WTC11 (cell line): ENCODE results near the gene PMFBP1. TPM values are rescaled to one million over a fixed set of nuclear protein-coding genes. Genes with fewer than 3 reads are reported as not detected.

Experiments used
- ATAC-seq: fragments of 200-7000 bp; cut with Tn5 transposase; 2 replicates; pipeline ENCODE4 v1.10.0; 2021; ENCODE audit warnings: mild to moderate bottlenecking, moderate library complexity
- CTCF ChIA-PET: fragments of 300-600 bp; sonication (Branson Sonifier 250); formaldehyde crosslinking; loops from one replicate; lab custom pipeline; 2021; ENCODE audit warnings: antibody characterized with exemption; lab: Charles Lee
- POLR2A ChIA-PET: fragments of 350-600 bp; sonication (Branson Sonifier 250); formaldehyde crosslinking; loops from one replicate; lab custom pipeline; 2021; ENCODE audit warnings: antibody characterized with exemption; lab: Charles Lee
- DNase-seq: peaks from one replicate; pipeline ENCODE4 v3.0.0; 2021; ENCODE audit warnings: low spot score
- H3K27ac Mint-ChIP-seq: 2 replicates; pipeline ENCODE4 v1.8.0; 2021; ENCODE audit warnings: mixed read lengths
- H3K27me3 Mint-ChIP-seq: 2 replicates; pipeline ENCODE4 v1.8.0; 2021; ENCODE audit warnings: low read depth, mild to moderate bottlenecking, moderate library complexity, mixed read lengths
- H3K36me3 Mint-ChIP-seq: 2 replicates; pipeline ENCODE4 v1.8.0; 2021; ENCODE audit warnings: mixed read lengths
- H3K4me1 Mint-ChIP-seq: 2 replicates; pipeline ENCODE4 v1.8.0; 2022; ENCODE audit warnings: mixed read lengths
- H3K4me3 Mint-ChIP-seq: 2 replicates; pipeline ENCODE4 v1.8.0; 2021; ENCODE audit warnings: mild to moderate bottlenecking, moderate library complexity, mixed read lengths
- H3K9me3 Mint-ChIP-seq: 2 replicates; pipeline ENCODE4 v1.8.0; 2021; ENCODE audit warnings: mixed read lengths
- ATF1 ChIP-seq: sonication (generic); formaldehyde crosslinking; IDR thresholded peaks from 2 replicates; pipeline ENCODE4 v1.8.1; 2023; ENCODE audit warnings: mild to moderate bottlenecking, moderate library complexity, missing genetic modification reagents
- ATF6 ChIP-seq: sonication (generic); formaldehyde crosslinking; IDR thresholded peaks from 2 replicates; pipeline ENCODE4 v1.8.1; 2023; ENCODE audit warnings: mild to moderate bottlenecking, missing genetic modification reagents
- CDX4 ChIP-seq: fragments of 250-450 bp; sonication (Bioruptor Pico); IDR thresholded peaks from 2 replicates; pipeline ENCODE4 v1.9.0; 2021; ENCODE audit warnings: moderate library complexity, mild to moderate bottlenecking, inconsistent platforms, borderline replicate concordance
- CREB1 ChIP-seq: sonication (generic); formaldehyde crosslinking; IDR thresholded peaks from 2 replicates; pipeline ENCODE4 v1.8.0; 2023; ENCODE audit warnings: mild to moderate bottlenecking, missing genetic modification reagents
- E2F1 ChIP-seq: sonication (generic); formaldehyde crosslinking; IDR thresholded peaks from 2 replicates; pipeline ENCODE4 v1.8.0; 2022; ENCODE audit warnings: mild to moderate bottlenecking, missing genetic modification reagents
- EMX1 ChIP-seq: fragments of 250-450 bp; sonication (Bioruptor Pico); IDR thresholded peaks from 2 replicates; pipeline ENCODE4 v1.8.0; 2021; ENCODE audit warnings: mild to moderate bottlenecking
- GABPB1 ChIP-seq: sonication (generic); formaldehyde crosslinking; IDR thresholded peaks from 2 replicates; pipeline ENCODE4 v1.8.1; 2023; ENCODE audit warnings: mild to moderate bottlenecking, missing genetic modification reagents
- GRHL2 ChIP-seq: fragments of 250-450 bp; sonication (Bioruptor Pico); IDR thresholded peaks from 2 replicates; pipeline ENCODE4 v1.8.0; 2022; ENCODE audit warnings: mild to moderate bottlenecking, moderate library complexity; ENCODE audit not compliant: insufficient replicate concordance, severe bottlenecking
- IRF1 ChIP-seq: sonication (generic); formaldehyde crosslinking; IDR thresholded peaks from 2 replicates; pipeline ENCODE4 v1.8.0; 2023; ENCODE audit warnings: missing genetic modification reagents
- KAT7 ChIP-seq: sonication (generic); formaldehyde crosslinking; IDR thresholded peaks from 2 replicates; pipeline ENCODE4 v1.8.1; 2023; ENCODE audit warnings: missing genetic modification reagents, mild to moderate bottlenecking, borderline replicate concordance
- NR2C2 ChIP-seq: sonication (generic); formaldehyde crosslinking; IDR thresholded peaks from 2 replicates; pipeline ENCODE4 v1.8.0; 2022; ENCODE audit warnings: mild to moderate bottlenecking, missing genetic modification reagents
- NR3C1 ChIP-seq: sonication (generic); formaldehyde crosslinking; conservative IDR thresholded peaks from 2 replicates; pipeline ENCODE4 v1.8.1; 2023; ENCODE audit warnings: low read depth, mild to moderate bottlenecking, missing genetic modification reagents
- OVOL2 ChIP-seq: fragments of 250-450 bp; sonication (Bioruptor Pico); IDR thresholded peaks from 2 replicates; pipeline ENCODE4 v1.9.0; 2021; ENCODE audit warnings: mild to moderate bottlenecking, borderline replicate concordance
- RELA ChIP-seq: sonication (generic); formaldehyde crosslinking; IDR thresholded peaks from 2 replicates; pipeline ENCODE4 v1.8.1; 2022; ENCODE audit warnings: missing genetic modification reagents, mild to moderate bottlenecking, borderline replicate concordance
- SMAD3 ChIP-seq: sonication (generic); formaldehyde crosslinking; IDR thresholded peaks from 2 replicates; pipeline ENCODE4 v1.8.0; 2022; ENCODE audit warnings: missing genetic modification reagents, mild to moderate bottlenecking, borderline replicate concordance
- TP53 ChIP-seq: sonication (generic); formaldehyde crosslinking; IDR thresholded peaks from 2 replicates; pipeline ENCODE4 v1.8.1; 2023; ENCODE audit warnings: mild to moderate bottlenecking, missing genetic modification reagents
- ZBTB21 ChIP-seq: sonication (generic); formaldehyde crosslinking; IDR thresholded peaks from 2 replicates; pipeline ENCODE4 v1.8.1; 2023; ENCODE audit warnings: mild to moderate bottlenecking, missing genetic modification reagents, borderline replicate concordance
- ZBTB43 ChIP-seq: sonication (generic); formaldehyde crosslinking; IDR thresholded peaks from 2 replicates; pipeline ENCODE4 v1.8.1; 2023; ENCODE audit warnings: mild to moderate bottlenecking, missing genetic modification reagents
- ZNF281 ChIP-seq: sonication (generic); formaldehyde crosslinking; IDR thresholded peaks from 2 replicates; pipeline ENCODE4 v1.8.0; 2023; ENCODE audit warnings: mild to moderate bottlenecking, missing genetic modification reagents
- ZNF317 ChIP-seq: sonication (generic); formaldehyde crosslinking; IDR thresholded peaks from 2 replicates; pipeline ENCODE4 v1.8.1; 2023; ENCODE audit warnings: low read depth, mild to moderate bottlenecking, moderate library complexity, missing genetic modification reagents, borderline replicate concordance
- ZNF396 ChIP-seq: fragments of 250-450 bp; sonication (Bioruptor Pico); IDR thresholded peaks from 2 replicates; pipeline ENCODE4 v1.8.0; 2021; ENCODE audit warnings: mild to moderate bottlenecking, moderate library complexity, borderline replicate concordance
- ZNF671 ChIP-seq: fragments of 250-450 bp; sonication (Bioruptor Pico); IDR thresholded peaks from 2 replicates; pipeline ENCODE4 v1.8.0; 2021; ENCODE audit warnings: mild to moderate bottlenecking
- ZSCAN18 ChIP-seq: fragments of 250-450 bp; sonication (Bioruptor Pico); IDR thresholded peaks from 2 replicates; pipeline ENCODE4 v2.1.2; 2022; ENCODE audit warnings: mild to moderate bottlenecking, moderate library complexity
- total RNA-seq: library from RNA; stranded (reverse); gene quantifications from 3 replicates; pipeline ENCODE4 v1.2.3, GENCODE V29; 2021
- TF ChIP-seq, protein P1 (sequence below): sonication (generic); formaldehyde crosslinking; IDR thresholded peaks from 2 replicates; pipeline ENCODE4 v1.8.1; 2023; ENCODE audit warnings: mild to moderate bottlenecking, missing genetic modification reagents, moderate library complexity
- TF ChIP-seq, protein P2 (sequence below): fragments of 250-450 bp; sonication (Bioruptor Pico); conservative IDR thresholded peaks from 2 replicates; pipeline ENCODE4 v1.9.0; 2021; ENCODE audit warnings: mild to moderate bottlenecking

The PMFBP1 gene
- total RNA-seq, 1 experiment from 2014 or later, result 1.9 TPM

DNA sequence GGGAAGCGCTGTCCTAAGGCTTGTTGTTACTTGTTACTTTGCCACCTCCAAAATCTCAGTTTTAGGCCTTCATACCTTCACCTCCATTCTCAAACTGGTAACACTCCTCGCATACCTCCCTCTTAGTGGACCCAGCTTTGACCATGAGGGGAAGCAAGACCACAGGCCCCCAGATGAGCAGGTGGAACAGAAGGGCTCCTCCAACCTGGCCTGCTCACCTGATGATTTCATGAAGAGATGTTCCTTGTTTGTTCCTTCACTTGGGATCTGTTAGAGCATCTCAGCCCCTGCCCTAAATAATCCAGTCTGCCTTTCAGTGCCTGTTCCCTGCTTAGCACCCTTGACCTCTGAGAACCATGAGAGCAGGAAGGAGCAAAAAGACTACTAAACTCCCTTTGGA lies 49.6 kb downstream of the PMFBP1 start (continued):
- no peak for TF ChIP-seq ATF6 (CRISPR knock-in tag)
- TF ChIP-seq ZNF281 (CRISPR knock-in tag), result no peak
- TF ChIP-seq CDX4, result no peak
- no peak for TF ChIP-seq ZBTB43 (CRISPR knock-in tag)
- TF ChIP-seq, protein P1, sequence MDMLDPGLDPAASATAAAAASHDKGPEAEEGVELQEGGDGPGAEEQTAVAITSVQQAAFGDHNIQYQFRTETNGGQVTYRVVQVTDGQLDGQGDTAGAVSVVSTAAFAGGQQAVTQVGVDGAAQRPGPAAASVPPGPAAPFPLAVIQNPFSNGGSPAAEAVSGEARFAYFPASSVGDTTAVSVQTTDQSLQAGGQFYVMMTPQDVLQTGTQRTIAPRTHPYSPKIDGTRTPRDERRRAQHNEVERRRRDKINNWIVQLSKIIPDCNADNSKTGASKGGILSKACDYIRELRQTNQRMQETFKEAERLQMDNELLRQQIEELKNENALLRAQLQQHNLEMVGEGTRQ, result no peak
- no peak for TF ChIP-seq IRF1 (CRISPR knock-in tag)
- TF ChIP-seq, all 79 proteins: peak for 0

DNA sequence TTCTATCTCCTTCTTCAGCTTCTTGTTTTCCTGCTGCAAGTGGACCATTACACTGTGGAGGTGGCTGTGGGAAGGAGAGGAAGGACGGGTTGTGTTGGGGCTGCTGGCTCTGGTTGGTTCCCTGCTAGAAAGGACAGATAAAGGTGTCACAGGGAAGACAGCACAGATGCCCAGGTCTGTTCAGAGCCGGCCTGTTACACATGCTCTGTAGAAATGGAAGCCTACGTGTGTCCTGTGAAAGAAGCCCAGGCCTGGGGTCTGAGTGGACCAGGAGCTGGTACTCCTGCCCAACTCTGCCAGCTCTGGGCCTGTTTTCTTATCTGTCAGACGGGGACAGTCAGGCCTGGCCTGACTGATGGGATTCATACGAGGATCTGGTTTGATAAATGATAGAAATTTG lies 51.9 kb downstream of the PMFBP1 start:
- Mint-ChIP-seq H3K4me1 (peaks cover 1% of the 10 kb centered on the region), H3K9me3 (no peaks in the 10 kb centered on the region), H3K36me3 (no peaks in the 10 kb centered on the region), H3K27me3 (no peaks in the 10 kb centered on the region), H3K4me3 (no peak overlapping the region), H3K27ac (no peak overlapping the region)
- POLR2A ChIA-PET, result no interaction called here
- TF ChIP-seq ZNF317 (CRISPR knock-in tag), result no peak
- TF ChIP-seq ZNF396 (CRISPR knock-in tag), result no peak
- TF ChIP-seq E2F1 (CRISPR knock-in tag), result no peak
- no peak for TF ChIP-seq KAT7 (CRISPR knock-in tag)
- TF ChIP-seq CREB1 (CRISPR knock-in tag), result no peak
- no peak for TF ChIP-seq ATF1
- TF ChIP-seq TP53 (CRISPR knock-in tag), result no peak
- TF ChIP-seq, protein P2, sequence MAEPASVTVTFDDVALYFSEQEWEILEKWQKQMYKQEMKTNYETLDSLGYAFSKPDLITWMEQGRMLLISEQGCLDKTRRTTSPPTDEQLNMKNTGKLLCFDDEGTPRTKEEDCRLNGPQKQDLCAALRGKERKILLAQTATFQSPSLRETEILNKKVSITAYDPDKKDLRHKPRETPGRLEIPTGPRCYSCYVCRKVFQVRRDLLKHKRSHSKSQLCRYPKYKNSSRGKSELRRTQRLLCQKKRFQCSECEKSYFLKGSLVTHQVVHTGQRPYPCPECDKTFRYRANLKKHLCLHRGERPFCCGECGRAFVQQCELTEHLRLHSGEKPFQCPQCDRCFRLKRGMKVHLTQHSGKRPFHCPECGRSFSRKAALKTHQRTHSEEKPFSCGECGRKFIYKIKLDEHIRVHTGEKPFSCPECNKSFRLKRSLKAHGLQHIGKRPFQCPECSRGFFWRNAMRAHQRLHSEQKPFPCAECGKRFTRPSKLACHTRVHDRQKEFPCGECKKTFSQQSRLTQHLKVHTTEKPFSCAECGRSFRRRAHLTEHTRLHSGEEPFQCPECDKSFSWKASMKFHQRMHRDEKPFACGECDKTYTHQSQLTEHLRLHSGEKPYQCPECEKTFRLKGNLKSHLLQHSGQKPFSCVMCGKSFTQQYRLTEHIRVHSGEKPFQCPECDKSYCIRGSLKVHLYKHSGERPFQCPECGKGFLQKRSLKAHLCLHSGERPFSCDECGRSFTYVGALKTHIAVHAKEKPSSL (CRISPR knock-in tag), result no peak
- TF ChIP-seq SMAD3, result no peak
- no peak for TF ChIP-seq NR3C1 (CRISPR knock-in tag)
- no peak for TF ChIP-seq GABPB1 (CRISPR knock-in tag)
- TF ChIP-seq ZBTB21 (CRISPR knock-in tag), result no peak
- no peak for TF ChIP-seq RELA (CRISPR knock-in tag)
- TF ChIP-seq NR2C2 (CRISPR knock-in tag), result no peak
- no peak for TF ChIP-seq EMX1 (CRISPR knock-in tag)
- no peak for TF ChIP-seq ZSCAN18 (CRISPR knock-in tag)
- TF ChIP-seq GRHL2 (CRISPR knock-in tag), result no peak
- TF ChIP-seq ZNF671 (CRISPR knock-in tag), result no peak
- TF ChIP-seq OVOL2 (CRISPR knock-in tag), result no peak
- no peak for DNase-seq
- no peak for ATAC-seq
- CTCF ChIA-PET, result no interaction called here
